ENCODE measurements around the gene C1QTNF12. TPM values are rescaled to one million over a fixed set of nuclear protein-coding genes. Genes with fewer than 3 reads are reported as not detected.

Gene C1QTNF12
- total RNA-seq, 1 donor from 2014 or later, result 1.2 TPM

- Histone ChIP-seq H3K4me1 (peaks cover 5% of the 10 kb centered on the region), H3K27me3 (ENCODE audit: low read depth) (peaks cover 29% of the 10 kb centered on the region), H3K4me3 (no peak overlapping the region), H3K9me3 (no peaks in the 10 kb centered on the region), H3K27ac (no peak overlapping the region), H3K36me3 (no peaks in the 10 kb centered on the region)
- intact Hi-C loops (cut with DNase I), result no loop called here
- DNase-seq (peak; percentile 28), ATAC-seq (no peak)
- TF ChIP-seq CTCF (IDR thresholded peaks at IDR 0.05), result no peak
Observed at GRCh38 chr1:1284221-1285101, 37.9 kb upstream of the C1QTNF12 start.

- no peak overlapping the region for H3K27ac ChIP-seq
- ATAC-seq (no peak), DNase-seq (no peak)
- H3K27me3 ChIP-seq (ENCODE audit: low read depth), result peaks cover 29% of the 10 kb centered on the region
- no peak for TF ChIP-seq CTCF (IDR thresholded peaks at IDR 0.05)
- H3K4me1 ChIP-seq, result peaks cover 5% of the 10 kb centered on the region
- H3K4me3 ChIP-seq, result no peak overlapping the region
- H3K9me3 ChIP-seq, result no peaks in the 10 kb centered on the region
- intact Hi-C loops (cut with DNase I), result no loop called here
- H3K36me3 ChIP-seq, result no peaks in the 10 kb centered on the region
Observed at GRCh38 chr1:1283821-1284220, 37.3 kb upstream of the C1QTNF12 start.

GRCh38 chr1:1282998-1283397 is 36.5 kb upstream of the C1QTNF12 start:
- TF ChIP-seq CTCF (IDR thresholded peaks at IDR 0.05), result no peak
- no peak for ATAC-seq
- Histone ChIP-seq H3K4me3 (no peak overlapping the region), H3K4me1 (peaks cover 5% of the 10 kb centered on the region), H3K9me3 (no peaks in the 10 kb centered on the region), H3K27ac (no peak overlapping the region), H3K27me3 (ENCODE audit: low read depth) (peaks cover 29% of the 10 kb centered on the region), H3K36me3 (no peaks in the 10 kb centered on the region)
- intact Hi-C loops (cut with DNase I), result no loop called here
- no peak for DNase-seq

GRCh38 chr1:1281533-1282321 is 35.2 kb upstream of the C1QTNF12 start:
- peak; percentile 75 to 81 for ATAC-seq

More at GRCh38 chr1:1281533-1282321, 35.2 kb upstream of the C1QTNF12 start:
- intact Hi-C loops (cut with DNase I), result no loop called here
- TF ChIP-seq CTCF (IDR thresholded peaks at IDR 0.05), result no peak
- peaks cover 19% of the 10 kb centered on the region for H3K27me3 ChIP-seq (ENCODE audit: low read depth)
- DNase-seq, result peak; percentile 84
- peaks cover 5% of the 10 kb centered on the region for H3K4me1 ChIP-seq
- H3K9me3 ChIP-seq, result no peaks in the 10 kb centered on the region
- H3K4me3 ChIP-seq, result no peak overlapping the region
- no peaks in the 10 kb centered on the region for H3K36me3 ChIP-seq
- H3K27ac ChIP-seq, result no peak overlapping the region
